MM.1S (cell line): ENCODE data around the gene ASIC2.

Source experiments
- DNase-seq: peaks from one replicate; pipeline ENCODE4 v3.0.0-alpha.2; 2015
- H2AFZ ChIP-seq: fragments of 300-600 bp; sonication (generic); 2 replicates; pipeline ENCODE4 v1.6.0; 2016; ENCODE audit warnings: antibody characterized with exemption, low read length
- H3F3A ChIP-seq: fragments of 300-600 bp; sonication (generic); 2 replicates; pipeline ENCODE4 v1.6.1; 2016; ENCODE audit warnings: mild to moderate bottlenecking, antibody characterized with exemption, low read length, moderate library complexity, mixed read lengths; ENCODE audit not compliant: insufficient read depth
- H3K27ac ChIP-seq: fragments of 300-600 bp; sonication (generic); 2 replicates; pipeline ENCODE4 v1.5.1; 2016; ENCODE audit warnings: mild to moderate bottlenecking, low read length
- H3K27me3 ChIP-seq: fragments of 300-600 bp; sonication (generic); replicated peaks from 2 replicates; pipeline ENCODE4 v1.6.0; 2016; ENCODE audit warnings: low read length; ENCODE audit not compliant: insufficient read depth
- H3K36me3 ChIP-seq: fragments of 300-600 bp; sonication (generic); replicated peaks from 2 replicates; pipeline ENCODE4 v1.6.1; 2016; ENCODE audit warnings: mild to moderate bottlenecking, low read length, mixed read lengths; ENCODE audit not compliant: insufficient read depth
- H3K4me1 ChIP-seq: fragments of 300-600 bp; sonication (generic); 2 replicates; pipeline ENCODE4 v1.6.1; 2016; ENCODE audit warnings: low read length, mixed read lengths
- H3K4me2 ChIP-seq: fragments of 300-600 bp; sonication (generic); 2 replicates; pipeline ENCODE4 v1.6.0; 2016; ENCODE audit warnings: low read depth, low read length
- H3K4me3 ChIP-seq: fragments of 300-600 bp; sonication (generic); 2 replicates; pipeline ENCODE4 v1.5.1; 2016; ENCODE audit warnings: low read length, mixed read lengths
- H3K79me2 ChIP-seq: fragments of 300-600 bp; sonication (generic); 2 replicates; pipeline ENCODE4 v1.6.1; 2016; ENCODE audit warnings: mixed run types, low read length, mixed read lengths
- H3K9ac ChIP-seq: fragments of 300-600 bp; sonication (generic); 2 replicates; pipeline ENCODE4 v1.6.1; 2016; ENCODE audit warnings: low read length, mixed read lengths
- H3K9me2 ChIP-seq: fragments of 300-600 bp; sonication (generic); replicated peaks from 2 replicates; pipeline ENCODE4 v1.6.1; 2016; ENCODE audit warnings: mild to moderate bottlenecking, low read length, mixed read lengths; ENCODE audit not compliant: insufficient read depth
- H3K9me3 ChIP-seq: fragments of 300-600 bp; sonication (generic); replicated peaks from 2 replicates; pipeline ENCODE4 v1.6.1; 2016; ENCODE audit warnings: mild to moderate bottlenecking, low read length, mixed read lengths; ENCODE audit not compliant: insufficient read depth
- H4K20me1 ChIP-seq: fragments of 300-600 bp; sonication (generic); 2 replicates; pipeline ENCODE4 v1.6.1; 2016; ENCODE audit warnings: mild to moderate bottlenecking, low read length, moderate library complexity, mixed read lengths; ENCODE audit not compliant: insufficient read depth
- CTCF ChIP-seq: fragments of 300-600 bp; sonication (generic); IDR thresholded peaks from 2 replicates; pipeline ENCODE4 v1.5.1; 2016; ENCODE audit warnings: antibody characterized with exemption, low read length, mixed read lengths
- EZH2 ChIP-seq: fragments of 300-600 bp; sonication (generic); optimal IDR thresholded peaks from 2 replicates; pipeline ENCODE3; 2017; ENCODE audit warnings: low read depth, mild to moderate bottlenecking, antibody characterized with exemption, low read length, mixed read lengths
- EZH2phosphoT487 ChIP-seq: fragments of 300-600 bp; sonication (generic); IDR thresholded peaks from 2 replicates; pipeline ENCODE4 v1.6.1; 2018; ENCODE audit warnings: antibody characterized with exemption, low read length

ASIC2 gene

GRCh38 chr17:33167736-33168135 is 125.4 kb downstream of the ASIC2 start:
- Histone ChIP-seq H3K9ac (no peak overlapping the region), H3K79me2 (no peaks in the 10 kb centered on the region), H3K36me3 (no peaks in the 10 kb centered on the region), H3K27ac (no peak overlapping the region), H3K4me2 (no peak overlapping the region), H4K20me1 (no peaks in the 10 kb centered on the region), H3K4me1 (no peaks in the 10 kb centered on the region), H3K4me3 (no peak overlapping the region), H2AFZ (no peak overlapping the region), H3K9me3 (no peaks in the 10 kb centered on the region), H3K9me2 (no peaks in the 10 kb centered on the region), H3F3A (no peaks in the 10 kb centered on the region), H3K27me3 (no peaks in the 10 kb centered on the region)
- DNase-seq, result no peak
- no peak for TF ChIP-seq EZH2phosphoT487
- TF ChIP-seq EZH2, result no peak
- no peak for TF ChIP-seq CTCF

GRCh38 chr17:33166472-33166871 is 126.6 kb downstream of the ASIC2 start:
- Histone ChIP-seq H3K4me1 (no peaks in the 10 kb centered on the region), H3K4me2 (no peak overlapping the region), H3K27ac (no peak overlapping the region), H3K27me3 (no peaks in the 10 kb centered on the region), H2AFZ (no peak overlapping the region), H3F3A (no peaks in the 10 kb centered on the region), H3K36me3 (no peaks in the 10 kb centered on the region), H3K4me3 (no peak overlapping the region), H3K9me2 (no peaks in the 10 kb centered on the region), H3K9me3 (no peaks in the 10 kb centered on the region), H3K79me2 (no peaks in the 10 kb centered on the region), H4K20me1 (no peaks in the 10 kb centered on the region), H3K9ac (no peak overlapping the region)
- DNase-seq, result no peak
- TF ChIP-seq EZH2, result no peak
- TF ChIP-seq CTCF, result no peak
- TF ChIP-seq EZH2phosphoT487, result no peak

DNA sequence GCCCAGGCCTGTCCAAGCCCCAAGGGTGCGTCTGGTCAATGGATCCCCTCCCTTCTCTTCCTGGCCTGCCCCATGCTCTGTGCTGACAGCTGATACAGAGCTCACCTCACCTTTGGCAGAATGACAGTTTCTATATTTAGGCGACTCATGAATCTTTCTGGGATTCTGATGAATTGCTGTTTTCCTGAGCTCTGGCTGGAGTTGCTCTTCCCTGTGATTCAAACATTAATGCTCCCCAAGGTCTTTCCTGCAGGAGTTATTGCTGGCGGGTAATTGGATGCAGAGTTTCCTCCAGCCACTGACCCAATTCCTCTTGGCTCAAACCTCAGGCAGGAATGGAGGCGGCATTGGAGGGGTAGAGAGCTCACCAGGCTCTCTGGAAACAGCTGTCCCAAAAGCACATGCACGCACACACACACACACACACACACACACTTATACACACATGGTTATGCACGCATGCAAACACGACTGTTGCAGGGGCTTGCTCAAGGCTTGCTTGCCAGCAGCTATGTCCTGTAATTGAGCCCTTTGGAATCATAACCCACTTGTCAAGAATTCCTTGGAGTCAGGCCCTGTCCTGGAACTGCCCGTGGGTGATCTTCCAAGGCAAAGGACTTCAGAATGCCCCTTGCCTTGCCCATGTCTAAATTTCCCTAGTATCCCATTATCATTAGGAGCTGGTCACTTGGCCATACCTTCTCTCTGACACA is 128.8 kb downstream of the ASIC2 start:
- H4K20me1 ChIP-seq, result no peaks in the 10 kb centered on the region
- H3K27me3 ChIP-seq, result no peaks in the 10 kb centered on the region
- H3K9me3 ChIP-seq, result no peaks in the 10 kb centered on the region
- TF ChIP-seq EZH2phosphoT487 (no peak), CTCF (no peak), EZH2 (no peak)
- no peak overlapping the region for H3K27ac ChIP-seq
- no peaks in the 10 kb centered on the region for H3K4me1 ChIP-seq
- no peaks in the 10 kb centered on the region for H3K79me2 ChIP-seq
- no peak overlapping the region for H2AFZ ChIP-seq
- no peak overlapping the region for H3K4me2 ChIP-seq
- no peak overlapping the region for H3K4me3 ChIP-seq
- no peak overlapping the region for H3K9ac ChIP-seq
- DNase-seq, result no peak
- no peaks in the 10 kb centered on the region for H3K36me3 ChIP-seq
- H3F3A ChIP-seq, result no peaks in the 10 kb centered on the region
- no peaks in the 10 kb centered on the region for H3K9me2 ChIP-seq
